Erythroblast (primary cell): ENCODE measurements around the gene MIEF2.

Experiments used
- GATA1 ChIP-seq: IDR thresholded peaks from 2 replicates; pipeline ENCODE4 v1.6.1; 2011; ENCODE audit warnings: low read depth, mild to moderate bottlenecking, control low read depth, low read length, moderate library complexity
- POLR2A ChIP-seq: IDR thresholded peaks from 2 replicates; pipeline ENCODE4 v1.6.1; 2011; ENCODE audit warnings: mild to moderate bottlenecking, low read length

DNA sequence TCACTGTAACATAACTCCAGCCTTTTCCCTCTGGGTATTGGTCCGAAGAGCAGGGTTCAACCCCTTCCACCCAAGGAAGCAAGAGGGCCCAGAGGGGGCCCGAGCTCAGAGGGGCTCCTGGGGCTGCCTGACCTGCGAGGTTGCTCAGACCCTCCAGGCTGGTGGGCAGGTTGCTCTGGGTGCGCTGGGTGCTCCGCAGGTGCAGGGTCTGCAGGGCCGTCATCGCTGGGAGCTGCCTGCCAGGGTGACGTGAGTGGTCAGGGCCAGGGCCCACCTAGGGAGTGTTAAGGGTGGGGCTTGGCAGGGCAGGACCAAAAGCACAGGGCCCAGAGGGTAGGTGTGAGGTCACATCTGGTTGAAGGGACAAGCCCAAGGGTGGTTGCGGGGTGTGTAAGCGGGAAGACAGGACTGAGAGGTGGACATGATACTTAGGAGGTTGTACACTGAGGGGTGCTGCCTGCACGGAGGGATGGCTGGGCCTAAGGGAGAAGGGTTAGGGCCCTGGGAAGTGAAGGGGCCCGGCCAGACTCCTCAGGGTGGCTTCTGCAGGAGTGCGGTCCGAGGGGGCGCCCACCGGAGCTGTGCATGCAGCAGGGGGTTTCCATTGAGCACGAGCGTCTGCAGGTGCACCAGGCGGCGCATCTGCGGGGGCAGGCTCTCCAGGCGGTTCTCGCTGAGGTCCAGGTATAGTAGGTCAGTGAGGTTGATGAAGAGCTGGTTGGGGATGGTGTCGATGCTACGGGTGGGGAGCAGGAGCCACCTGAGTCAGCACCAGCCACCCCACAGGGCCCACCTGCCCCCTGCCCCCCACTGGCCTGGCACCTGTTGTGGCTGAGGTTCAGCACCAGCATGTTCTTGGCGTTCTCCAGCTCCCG, 6.3 kb upstream of the MIEF2 start:
- no peak for TF ChIP-seq POLR2A
- no peak for TF ChIP-seq GATA1
